Measurements from ENCODE around the gene FYB1. TPM values are rescaled to one million over a fixed set of nuclear protein-coding genes. Genes with fewer than 3 reads are reported as not detected.

The FYB1 gene
- total RNA-seq, 2 donors from 2014 or later: not detected

GRCh38 chr5:39140558-39141168, 78.7 kb downstream of the FYB1 start:
- Histone ChIP-seq H3K27me3 (ENCODE audit: control insufficient read depth, insufficient read depth, low read length, poor library complexity, severe bottlenecking) (no peaks in the 10 kb centered on the region), H3K9me3 (ENCODE audit: control insufficient read depth, low read length) (no peaks in the 10 kb centered on the region), H3K27ac (ENCODE audit: low read depth, low read length) (no peak overlapping the region), H3K36me3 (ENCODE audit: control insufficient read depth, insufficient read depth, low read length) (no peaks in the 10 kb centered on the region), H3K4me3 (ENCODE audit: low read length) (no peak overlapping the region), H3K4me1 (ENCODE audit: control insufficient read depth, insufficient read depth, low read length) (no peaks in the 10 kb centered on the region), H3K9ac (ENCODE audit: extremely low read depth, low read length, poor library complexity, severe bottlenecking) (no peak overlapping the region)
- H3K9me3 Mint-ChIP-seq: no peaks in the 10 kb centered on the region
- H3K27ac Mint-ChIP-seq: no peak overlapping the region
- DNase-seq: no peak
- no peaks in the 10 kb centered on the region for H3K27me3 Mint-ChIP-seq (ENCODE audit: insufficient read depth)
- no peaks in the 10 kb centered on the region for H3K4me1 Mint-ChIP-seq
- WGBS, 2 experiments (ENCODE audit: insufficient coverage in 1 of 2, insufficient read length in 1 of 2): 91 to 100% methylated on average over 5 to 7 of the region's 7 CpGs
- TF ChIP-seq CTCF (conservative IDR thresholded peaks at IDR 0.05): no peak
- H3K4me3 Mint-ChIP-seq: no peak overlapping the region
- H3K36me3 Mint-ChIP-seq (ENCODE audit: low read depth): no peaks in the 10 kb centered on the region

GRCh38 chr5:39138892-39139291, 80.5 kb downstream of the FYB1 start:
- no peak overlapping the region for H3K4me3 ChIP-seq (ENCODE audit: low read length)
- H3K36me3 ChIP-seq (ENCODE audit: control insufficient read depth, insufficient read depth, low read length): no peaks in the 10 kb centered on the region
- DNase-seq: no peak
- no peaks in the 10 kb centered on the region for H3K9me3 ChIP-seq (ENCODE audit: control insufficient read depth, low read length)
- no peak overlapping the region for H3K27ac Mint-ChIP-seq
- no peaks in the 10 kb centered on the region for H3K9me3 Mint-ChIP-seq
- H3K4me1 ChIP-seq (ENCODE audit: control insufficient read depth, insufficient read depth, low read length): no peaks in the 10 kb centered on the region
- H3K9ac ChIP-seq (ENCODE audit: extremely low read depth, low read length, poor library complexity, severe bottlenecking): no peak overlapping the region
- H3K4me3 Mint-ChIP-seq: no peak overlapping the region
- H3K4me1 Mint-ChIP-seq: no peaks in the 10 kb centered on the region
- no peaks in the 10 kb centered on the region for H3K36me3 Mint-ChIP-seq (ENCODE audit: low read depth)
- H3K27ac ChIP-seq (ENCODE audit: low read depth, low read length): no peak overlapping the region
- no peaks in the 10 kb centered on the region for H3K27me3 Mint-ChIP-seq (ENCODE audit: insufficient read depth)
- no peaks in the 10 kb centered on the region for H3K27me3 ChIP-seq (ENCODE audit: control insufficient read depth, insufficient read depth, low read length, poor library complexity, severe bottlenecking)
- TF ChIP-seq CTCF (conservative IDR thresholded peaks at IDR 0.05): no peak
- WGBS, 2 experiments (ENCODE audit: insufficient coverage in 1 of 2, insufficient read length in 1 of 2): 100% methylated on average over 2 of the region's 2 CpGs; no CpG with 5 or more reads in 1 of the 2 experiments

GRCh38 chr5:39137819-39138451, 81.4 kb downstream of the FYB1 start:
- Histone ChIP-seq H3K36me3 (ENCODE audit: control insufficient read depth, insufficient read depth, low read length) (no peaks in the 10 kb centered on the region), H3K9me3 (ENCODE audit: control insufficient read depth, low read length) (no peaks in the 10 kb centered on the region), H3K4me1 (ENCODE audit: control insufficient read depth, insufficient read depth, low read length) (no peaks in the 10 kb centered on the region), H3K4me3 (ENCODE audit: low read length) (no peak overlapping the region), H3K9ac (ENCODE audit: extremely low read depth, low read length, poor library complexity, severe bottlenecking) (no peak overlapping the region), H3K27me3 (ENCODE audit: control insufficient read depth, insufficient read depth, low read length, poor library complexity, severe bottlenecking) (peaks cover 5% of the 10 kb centered on the region), H3K27ac (ENCODE audit: low read depth, low read length) (no peak overlapping the region)
- no peak overlapping the region for H3K27ac Mint-ChIP-seq
- H3K9me3 Mint-ChIP-seq: no peaks in the 10 kb centered on the region
- H3K4me3 Mint-ChIP-seq: no peak overlapping the region
- no peaks in the 10 kb centered on the region for H3K4me1 Mint-ChIP-seq
- no peak for DNase-seq
- 60 to 69% methylated on average over 2 to 9 of the region's 9 CpGs for WGBS, 2 experiments (ENCODE audit: insufficient coverage in 1 of 2, insufficient read length in 1 of 2)
- H3K36me3 Mint-ChIP-seq (ENCODE audit: low read depth): no peaks in the 10 kb centered on the region
- peak; percentile 68 for TF ChIP-seq CTCF (conservative IDR thresholded peaks at IDR 0.05)
- no peaks in the 10 kb centered on the region for H3K27me3 Mint-ChIP-seq (ENCODE audit: insufficient read depth)
